ENCODE data around the gene CASP10.
"Not testable (repeated sequence)": the region's sequence is repeated elsewhere in the genome, so short reads cannot be mapped to it uniquely, and the experiment has no call there.

The CASP10 gene

GRCh38 chr2:201182650-201183364, at the start of gene CASP10:
Gene CASP10, plus strand, starts transcription at chr2:201183141. Its CDS starts 2,637 bp downstream, at chr2:201185778.
- Histone ChIP-seq H3K27me3 (ENCODE audit: control insufficient read depth in 1 of 2, insufficient read depth in 2 of 2, low read length in 2 of 2) (no peaks in the 10 kb centered on the region), H3K9me3 (ENCODE audit: control insufficient read depth in 2 of 2, low read length in 2 of 2) (no peaks in the 10 kb centered on the region), H3K9ac (ENCODE audit: low read length in 2 of 2) (peak within 1 kb of the TSS; percentile 39 to 55), H3K36me3 (ENCODE audit: control insufficient read depth in 2 of 2, insufficient read depth in 2 of 2, low read length in 2 of 2) (no peaks in the 10 kb centered on the region), H3K27ac (ENCODE audit: low read length) (no peak within 1 kb of the TSS), H3K4me1 (ENCODE audit: control insufficient read depth, insufficient read depth, low read length) (no peaks in the 10 kb centered on the region), H3K4me3 (ENCODE audit: low read length in 2 of 2) (peak within 1 kb of the TSS; percentile 44 to 47)

- H3K36me3 ChIP-seq (ENCODE audit: control insufficient read depth in 2 of 2, insufficient read depth in 2 of 2, low read length in 2 of 2) = peaks cover 36 to 40% of the 10 kb centered on the region in 2 donors
- no peaks in the 10 kb centered on the region for H3K9me3 ChIP-seq (ENCODE audit: control insufficient read depth in 2 of 2, low read length in 2 of 2)
- H3K4me1 ChIP-seq (ENCODE audit: control insufficient read depth, insufficient read depth, low read length) = peaks cover 7% of the 10 kb centered on the region
- no peaks in the 10 kb centered on the region for H3K27me3 ChIP-seq (ENCODE audit: control insufficient read depth in 1 of 2, insufficient read depth in 2 of 2, low read length in 2 of 2)
- H3K27ac ChIP-seq (ENCODE audit: low read length) = no peak overlapping the region
- H3K4me3 ChIP-seq (ENCODE audit: low read length in 2 of 2) = no peak overlapping the region
- H3K9ac ChIP-seq (ENCODE audit: low read length in 2 of 2) = no peak overlapping the region
Measured at GRCh38 chr2:201135386-201135785, 47.6 kb upstream of the CASP10 start.

GRCh38 chr2:201136889-201137321, 46.0 kb upstream of the CASP10 start:
- H3K9me3 ChIP-seq (ENCODE audit: control insufficient read depth in 2 of 2, low read length in 2 of 2) = no peaks in the 10 kb centered on the region
- H3K4me1 ChIP-seq (ENCODE audit: control insufficient read depth, insufficient read depth, low read length) = peaks cover 7% of the 10 kb centered on the region
- no peak overlapping the region for H3K9ac ChIP-seq (ENCODE audit: low read length in 2 of 2)
- H3K4me3 ChIP-seq (ENCODE audit: low read length in 2 of 2) = no peak overlapping the region
- peaks cover 36 to 38% of the 10 kb centered on the region in 2 donors for H3K36me3 ChIP-seq (ENCODE audit: control insufficient read depth in 2 of 2, insufficient read depth in 2 of 2, low read length in 2 of 2)
- H3K27ac ChIP-seq (ENCODE audit: low read length) = no peak overlapping the region
- no peaks in the 10 kb centered on the region for H3K27me3 ChIP-seq (ENCODE audit: control insufficient read depth in 1 of 2, insufficient read depth in 2 of 2, low read length in 2 of 2)

GRCh38 chr2:201137505-201138400, 45.2 kb upstream of the CASP10 start:
- H3K27me3 ChIP-seq (ENCODE audit: control insufficient read depth in 1 of 2, insufficient read depth in 2 of 2, low read length in 2 of 2) = no peaks in the 10 kb centered on the region
- H3K27ac ChIP-seq (ENCODE audit: low read length) = no peak overlapping the region
- peaks cover 7% of the 10 kb centered on the region for H3K4me1 ChIP-seq (ENCODE audit: control insufficient read depth, insufficient read depth, low read length)
- H3K9ac ChIP-seq (ENCODE audit: low read length in 2 of 2) = no peak overlapping the region
- peaks cover 35 to 38% of the 10 kb centered on the region in 2 donors for H3K36me3 ChIP-seq (ENCODE audit: control insufficient read depth in 2 of 2, insufficient read depth in 2 of 2, low read length in 2 of 2)
- H3K9me3 ChIP-seq (ENCODE audit: control insufficient read depth in 2 of 2, low read length in 2 of 2) = no peaks in the 10 kb centered on the region
- H3K4me3 ChIP-seq (ENCODE audit: low read length in 2 of 2) = no peak overlapping the region

GRCh38 chr2:201138401-201138970, 44.5 kb upstream of the CASP10 start:
- H3K9me3 ChIP-seq (ENCODE audit: control insufficient read depth in 2 of 2, low read length in 2 of 2) = no peaks in the 10 kb centered on the region
- no peak overlapping the region for H3K9ac ChIP-seq (ENCODE audit: low read length in 2 of 2)
- peaks cover 4% of the 10 kb centered on the region for H3K4me1 ChIP-seq (ENCODE audit: control insufficient read depth, insufficient read depth, low read length)
- no peaks in the 10 kb centered on the region for H3K27me3 ChIP-seq (ENCODE audit: control insufficient read depth in 1 of 2, insufficient read depth in 2 of 2, low read length in 2 of 2)
- H3K27ac ChIP-seq (ENCODE audit: low read length) = no peak overlapping the region
- no peak overlapping the region for H3K4me3 ChIP-seq (ENCODE audit: low read length in 2 of 2)
- peaks cover 32% of the 10 kb centered on the region in 2 donors for H3K36me3 ChIP-seq (ENCODE audit: control insufficient read depth in 2 of 2, insufficient read depth in 2 of 2, low read length in 2 of 2)

GRCh38 chr2:201138986-201139781, 43.8 kb upstream of the CASP10 start:
- H3K4me1 ChIP-seq (ENCODE audit: control insufficient read depth, insufficient read depth, low read length); H3K4me3 ChIP-seq (ENCODE audit: low read length in 2 of 2); H3K9me3 ChIP-seq (ENCODE audit: control insufficient read depth in 2 of 2, low read length in 2 of 2); H3K27me3 ChIP-seq (ENCODE audit: control insufficient read depth in 1 of 2, insufficient read depth in 2 of 2, low read length in 2 of 2); H3K9ac ChIP-seq (ENCODE audit: low read length in 2 of 2); H3K27ac ChIP-seq (ENCODE audit: low read length): not testable (repeated sequence)
- H3K36me3 ChIP-seq (ENCODE audit: control insufficient read depth in 2 of 2, insufficient read depth in 2 of 2, low read length in 2 of 2) = peaks cover 32% of the 10 kb centered on the region in 2 donors

GRCh38 chr2:201139836-201140604, 42.9 kb upstream of the CASP10 start:
- Histone ChIP-seq H3K4me1 (ENCODE audit: control insufficient read depth, insufficient read depth, low read length) (peaks cover 4% of the 10 kb centered on the region), H3K4me3 (ENCODE audit: low read length in 2 of 2) (no peak overlapping the region), H3K9me3 (ENCODE audit: control insufficient read depth in 2 of 2, low read length in 2 of 2) (no peaks in the 10 kb centered on the region), H3K9ac (ENCODE audit: low read length in 2 of 2) (no peak overlapping the region), H3K27me3 (ENCODE audit: control insufficient read depth in 1 of 2, insufficient read depth in 2 of 2, low read length in 2 of 2) (no peaks in the 10 kb centered on the region), H3K36me3 (ENCODE audit: control insufficient read depth in 2 of 2, insufficient read depth in 2 of 2, low read length in 2 of 2) (peaks cover 32 to 34% of the 10 kb centered on the region in 2 donors), H3K27ac (ENCODE audit: low read length) (no peak overlapping the region)

- Histone ChIP-seq H3K27ac (ENCODE audit: low read length) (no peak overlapping the region), H3K27me3 (ENCODE audit: control insufficient read depth in 1 of 2, insufficient read depth in 2 of 2, low read length in 2 of 2) (no peaks in the 10 kb centered on the region), H3K4me3 (ENCODE audit: low read length in 2 of 2) (no peak overlapping the region), H3K9me3 (ENCODE audit: control insufficient read depth in 2 of 2, low read length in 2 of 2) (no peaks in the 10 kb centered on the region), H3K4me1 (ENCODE audit: control insufficient read depth, insufficient read depth, low read length) (no peaks in the 10 kb centered on the region), H3K9ac (ENCODE audit: low read length in 2 of 2) (no peak overlapping the region), H3K36me3 (ENCODE audit: control insufficient read depth in 2 of 2, insufficient read depth in 2 of 2, low read length in 2 of 2) (peaks cover 9 to 12% of the 10 kb centered on the region in 2 donors)
Measured at GRCh38 chr2:201144101-201145051, 38.6 kb upstream of the CASP10 start.

- peak overlapping the region; percentile 59 for H3K27ac ChIP-seq (ENCODE audit: low read length)
- no peaks in the 10 kb centered on the region for H3K9me3 ChIP-seq (ENCODE audit: control insufficient read depth in 2 of 2, low read length in 2 of 2)
- peaks cover 13% of the 10 kb centered on the region for H3K4me1 ChIP-seq (ENCODE audit: control insufficient read depth, insufficient read depth, low read length)
- peak overlapping the region in 1 of 2 donors; percentile 16 for H3K9ac ChIP-seq (ENCODE audit: low read length in 2 of 2)
- H3K36me3 ChIP-seq (ENCODE audit: control insufficient read depth in 2 of 2, insufficient read depth in 2 of 2, low read length in 2 of 2) = peaks cover 28 to 34% of the 10 kb centered on the region in 2 donors
- no peaks in the 10 kb centered on the region for H3K27me3 ChIP-seq (ENCODE audit: control insufficient read depth in 1 of 2, insufficient read depth in 2 of 2, low read length in 2 of 2)
- no peak overlapping the region for H3K4me3 ChIP-seq (ENCODE audit: low read length in 2 of 2)
Measured at GRCh38 chr2:201148434-201148990, 34.4 kb upstream of the CASP10 start.

All from stomach smooth muscle (tissue), 2 donors.